Neural cell (in vitro differentiated cells): ENCODE measurements around the gene ARHGEF38. TPM values are rescaled to one million over a fixed set of nuclear protein-coding genes. Genes with fewer than 3 reads are reported as not detected.

Source experiments
- H2AFZ ChIP-seq: fragments of 200-600, 300-800 bp; sonication (generic), shearing (Covaris generic); 2 replicates; pipeline ENCODE4 v1.6.0; 2014; ENCODE audit warnings: low read depth, mild to moderate bottlenecking, antibody characterized with exemption, low read length, moderate library complexity
- H3F3A ChIP-seq: fragments of 200-600 bp; shearing (Covaris generic); 2 replicates; pipeline ENCODE4 v1.6.1; 2016; ENCODE audit warnings: mild to moderate bottlenecking, moderate library complexity, mixed read lengths, antibody characterized with exemption, low read length; ENCODE audit not compliant: insufficient read depth, poor library complexity, severe bottlenecking
- H3K27ac ChIP-seq: fragments of 200-600, 300-800 bp; sonication (generic), shearing (Covaris generic); 2 replicates; pipeline ENCODE4 v1.5.1; 2014; ENCODE audit warnings: mild to moderate bottlenecking, low read length, moderate library complexity
- H3K27me3 ChIP-seq: fragments of 300-800, 200-600 bp; sonication (generic), shearing (Covaris generic); 2 replicates; pipeline ENCODE4 v1.6.0; 2014; ENCODE audit warnings: mild to moderate bottlenecking, low read depth, low read length, moderate library complexity; ENCODE audit not compliant: insufficient read depth
- H3K36me3 ChIP-seq: fragments of 300-800, 200-600 bp; sonication (generic), shearing (Covaris generic); 2 replicates; pipeline ENCODE4 v1.5.1; 2014; ENCODE audit warnings: mild to moderate bottlenecking, antibody characterized with exemption, low read length, moderate library complexity; ENCODE audit not compliant: insufficient read depth
- H3K4me2 ChIP-seq: fragments of 300-800, 200-600 bp; sonication (generic), shearing (Covaris generic); 2 replicates; pipeline ENCODE4 v1.6.0; 2014; ENCODE audit warnings: mild to moderate bottlenecking, low read length
- H3K4me3 ChIP-seq: fragments of 300-800, 200-600 bp; sonication (generic), shearing (Covaris generic); 2 replicates; pipeline ENCODE4 v1.5.1; 2014; ENCODE audit warnings: mild to moderate bottlenecking, low read length, moderate library complexity
- H3K79me2 ChIP-seq: fragments of 200-600 bp; shearing (Covaris generic); replicated peaks from 2 replicates; pipeline ENCODE4 v1.6.0; 2014; ENCODE audit warnings: mild to moderate bottlenecking, low read length, moderate library complexity; ENCODE audit not compliant: insufficient read depth
- H3K9ac ChIP-seq: fragments of 300-800, 200-600 bp; sonication (generic), shearing (Covaris generic); 2 replicates; pipeline ENCODE4 v1.6.1; 2016; ENCODE audit warnings: mild to moderate bottlenecking, low read length, mixed read lengths
- H3K9me2 ChIP-seq: fragments of 200-600 bp; shearing (Covaris generic); 2 replicates; pipeline ENCODE4 v1.6.1; 2016; ENCODE audit warnings: mild to moderate bottlenecking, low read length, mixed read lengths; ENCODE audit not compliant: insufficient read depth
- H3K9me3 ChIP-seq: fragments of 200-600, 300-800 bp; sonication (generic), shearing (Covaris generic); 2 replicates; pipeline ENCODE4 v1.6.1; 2016; ENCODE audit warnings: mild to moderate bottlenecking, mixed run types, low read length, moderate library complexity, mixed read lengths
- H4K20me1 ChIP-seq: fragments of 200-600 bp; shearing (Covaris generic); 2 replicates; pipeline ENCODE4 v1.6.1; 2016; ENCODE audit warnings: mild to moderate bottlenecking, mixed run types; ENCODE audit not compliant: insufficient read depth
- CTCF ChIP-seq: fragments of 450-650 bp; IDR thresholded peaks from 2 replicates; pipeline ENCODE4 v1.5.1; 2014; ENCODE audit warnings: antibody characterized with exemption, mild to moderate bottlenecking, moderate library complexity; ENCODE audit not compliant: poor library complexity, severe bottlenecking
- EP300 ChIP-seq: fragments of 450-650 bp; conservative IDR thresholded peaks from 2 replicates; pipeline ENCODE4 v1.6.1; 2014; ENCODE audit warnings: antibody characterized with exemption, mild to moderate bottlenecking, moderate library complexity; ENCODE audit not compliant: poor library complexity, severe bottlenecking
- EZH2 ChIP-seq: fragments of 200-600, 300-800 bp; shearing (Covaris generic), sonication (generic); IDR thresholded peaks from 2 replicates; pipeline ENCODE4 v1.6.1; 2014; ENCODE audit warnings: antibody characterized with exemption, low read length, borderline replicate concordance, mild to moderate bottlenecking; ENCODE audit not compliant: insufficient read depth, poor library complexity, severe bottlenecking
- MXI1 ChIP-seq: fragments of 450-650 bp; conservative IDR thresholded peaks from 2 replicates; pipeline ENCODE4 v1.6.1; 2014; ENCODE audit warnings: antibody characterized with exemption, mild to moderate bottlenecking; ENCODE audit not compliant: poor library complexity, severe bottlenecking
- POLR2AphosphoS5 ChIP-seq: IDR thresholded peaks from 2 replicates; pipeline ENCODE4 v1.6.1; 2012
- REST ChIP-seq: IDR thresholded peaks from 2 replicates; pipeline ENCODE4 v1.6.1; 2012; ENCODE audit warnings: borderline replicate concordance
- SMC3 ChIP-seq: fragments of 450-650 bp; conservative IDR thresholded peaks from 2 replicates; pipeline ENCODE4 v1.6.1; 2014; ENCODE audit warnings: antibody characterized with exemption, mild to moderate bottlenecking, moderate library complexity; ENCODE audit not compliant: poor library complexity
- TAF1 ChIP-seq: IDR thresholded peaks from 2 replicates; pipeline ENCODE4 v1.6.1; 2012; ENCODE audit warnings: low read depth
- polyA plus RNA-seq: library from polyadenylated mRNA; depleted of rRNA; stranded (reverse); fragments of >200 nt; gene quantifications from 2 replicates; pipeline ENCODE4 v1.2.3, GENCODE V29; 2014

The ARHGEF38 gene
- polyA plus RNA-seq, 1 donor from 2014 or later: not detected

- H4K20me1 ChIP-seq: no peaks in the 10 kb centered on the region
- no peaks in the 10 kb centered on the region for H3K79me2 ChIP-seq
- no peaks in the 10 kb centered on the region for H3K27me3 ChIP-seq
- no peak overlapping the region for H2AFZ ChIP-seq
- H3K27ac ChIP-seq: no peak overlapping the region
- H3K9me2 ChIP-seq: no peaks in the 10 kb centered on the region
- no peak overlapping the region for H3K9ac ChIP-seq
- H3K4me3 ChIP-seq: no peak overlapping the region
- no peaks in the 10 kb centered on the region for H3K36me3 ChIP-seq
- TF ChIP-seq POLR2AphosphoS5 (no peak), MXI1 (no peak), CTCF (no peak), EZH2 (no peak), EP300 (no peak), TAF1 (no peak), REST (no peak)
- H3K4me2 ChIP-seq: no peak overlapping the region
- H3K9me3 ChIP-seq: no peaks in the 10 kb centered on the region
- no peaks in the 10 kb centered on the region for H3F3A ChIP-seq
Measured at GRCh38 chr4:105569866-105570236, 17.4 kb downstream of the ARHGEF38 start.

- H3K27ac ChIP-seq: no peak overlapping the region
- H3K4me3 ChIP-seq: no peak overlapping the region
- no peak overlapping the region for H3K4me2 ChIP-seq
- H4K20me1 ChIP-seq: no peaks in the 10 kb centered on the region
- no peaks in the 10 kb centered on the region for H3K9me2 ChIP-seq
- H3K9ac ChIP-seq: no peak overlapping the region
- no peak overlapping the region for H2AFZ ChIP-seq
- H3F3A ChIP-seq: no peaks in the 10 kb centered on the region
- no peaks in the 10 kb centered on the region for H3K79me2 ChIP-seq
- no peaks in the 10 kb centered on the region for H3K9me3 ChIP-seq
- H3K36me3 ChIP-seq: no peaks in the 10 kb centered on the region
- H3K27me3 ChIP-seq: no peaks in the 10 kb centered on the region
- TF ChIP-seq EP300 (no peak), CTCF (no peak), SMC3 (no peak), REST (no peak), TAF1 (no peak)
Measured at GRCh38 chr4:105572296-105572695, 19.9 kb downstream of the ARHGEF38 start.
